HepG2 (cell line): Measurements from ENCODE around the gene PKD1L1. TPM values are rescaled to one million over a fixed set of nuclear protein-coding genes. Genes with fewer than 3 reads are reported as not detected.

Experiments used
- EED ChIP-seq: sonication (generic); formaldehyde crosslinking; IDR thresholded peaks from 2 replicates; pipeline ENCODE4 v1.5.0; 2020; ENCODE audit warnings: mild to moderate bottlenecking, missing genetic modification reagents
- EP300 ChIP-seq, 3 experiments: sonication (generic) in 1 of 3; formaldehyde crosslinking in 1 of 3; IDR thresholded peaks; 2 replicates each; pipeline versions ENCODE4 v1.5.1 to v1.6.1; 2011 to 2020; ENCODE audit warnings: low read depth in 2 of 3, low read length in 2 of 3, borderline replicate concordance in 1 of 3, improper control_type of control experiment in 1 of 3, mild to moderate bottlenecking in 1 of 3, missing genetic modification reagents in 1 of 3, moderate library complexity in 1 of 3
- FOXK2 ChIP-seq: fragments of 450-650 bp; IDR thresholded peaks from 2 replicates; pipeline ENCODE4 v1.6.1; 2016
- HMGA1 ChIP-seq: sonication (generic); formaldehyde crosslinking; conservative IDR thresholded peaks from 2 replicates; pipeline ENCODE4 v1.4.0; 2020; ENCODE audit warnings: missing genetic modification reagents
- MAFK ChIP-seq, 2 experiments: IDR thresholded peaks in 1 of 2; conservative IDR thresholded peaks in 1 of 2; 2 replicates each; pipeline ENCODE4 v1.6.1; 2011; ENCODE audit warnings: improper control_type of control experiment in 2 of 2, low read length in 2 of 2
- NCOA2 ChIP-seq: sonication (generic); formaldehyde crosslinking; IDR thresholded peaks from 2 replicates; pipeline ENCODE4 v1.8.0; 2022; ENCODE audit warnings: inconsistent platforms
- NCOA5 ChIP-seq: sonication (generic); formaldehyde crosslinking; IDR thresholded peaks from 2 replicates; pipeline ENCODE4 v1.4.0; 2020; ENCODE audit warnings: missing genetic modification reagents
- NFE2L1 ChIP-seq: sonication (generic); formaldehyde crosslinking; IDR thresholded peaks from 2 replicates; pipeline ENCODE4 v1.4.0; 2020; ENCODE audit warnings: missing genetic modification reagents, mild to moderate bottlenecking, borderline replicate concordance
- SAFB2 ChIP-seq: sonication (generic); formaldehyde crosslinking; IDR thresholded peaks from 2 replicates; pipeline ENCODE4 v1.5.1; 2020; ENCODE audit warnings: missing genetic modification reagents, low read depth, mild to moderate bottlenecking, borderline replicate concordance
- THYN1 ChIP-seq: sonication (generic); formaldehyde crosslinking; IDR thresholded peaks from 2 replicates; pipeline ENCODE4 v1.8.1; 2023; ENCODE audit warnings: low read depth, mild to moderate bottlenecking, moderate library complexity, missing genetic modification reagents, borderline replicate concordance
- YEATS2 ChIP-seq: sonication (generic); formaldehyde crosslinking; IDR thresholded peaks from 2 replicates; pipeline ENCODE4 v1.4.0; 2020; ENCODE audit warnings: missing genetic modification reagents, borderline replicate concordance
- YEATS4 ChIP-seq: sonication (generic); formaldehyde crosslinking; IDR thresholded peaks from 2 replicates; pipeline ENCODE4 v1.4.0; 2020; ENCODE audit warnings: missing genetic modification reagents, borderline replicate concordance
- ZNF10 ChIP-seq: sonication (generic); formaldehyde crosslinking; IDR thresholded peaks from 2 replicates; pipeline ENCODE4 v1.4.0; 2020; ENCODE audit warnings: mild to moderate bottlenecking, low read depth, missing genetic modification reagents, borderline replicate concordance
- ZNF263 ChIP-seq: sonication (generic); formaldehyde crosslinking; IDR thresholded peaks from 2 replicates; pipeline ENCODE4 v1.4.0; 2020; ENCODE audit warnings: missing genetic modification reagents
- ZNF644 ChIP-seq: IDR thresholded peaks from 2 replicates; pipeline ENCODE4 v1.6.1; 2016; ENCODE audit warnings: low read depth
- ZNF891 ChIP-seq: sonication (generic); formaldehyde crosslinking; IDR thresholded peaks from 2 replicates; pipeline ENCODE4 v1.5.0; 2020; ENCODE audit warnings: mild to moderate bottlenecking, missing genetic modification reagents
- polyA plus RNA-seq, 8 experiments: library from polyadenylated mRNA; depleted of rRNA in 3 of 8; stranded (reverse) in 7 of 8; unstranded in 1 of 8; fragments of >200 nt; fragmentation: Illumina TruSeq in 4 of 8; extraction: Trizol in 4 of 8; gene quantifications; 2 replicates each; pipeline versions ENCODE4 v1.2.1 to v1.2.3, GENCODE V29; 2011 to 2016; ENCODE audit warnings: low read depth in 4 of 8, missing spikeins in 1 of 8, mixed read lengths in 1 of 8; ENCODE audit not compliant: insufficient read depth in 1 of 8
- total RNA-seq, 5 experiments: library from RNA; depleted of rRNA; stranded (reverse); fragments of >200 nt; fragmentation: Illumina TruSeq; extraction: Trizol; gene quantifications; 2 replicates each; pipeline ENCODE4 v1.2.3, GENCODE V29; 2016; ENCODE audit warnings: low read depth in 1 of 5
- TF ChIP-seq, protein P1 (sequence below): sonication (generic); formaldehyde crosslinking; IDR thresholded peaks from 2 replicates; pipeline ENCODE4 v1.8.0; 2022; ENCODE audit warnings: mild to moderate bottlenecking, missing genetic modification reagents
- TF ChIP-seq, protein P2 (sequence below): sonication (generic); formaldehyde crosslinking; IDR thresholded peaks from 2 replicates; pipeline ENCODE4 v1.9.0; 2022; ENCODE audit warnings: missing genetic modification reagents, mild to moderate bottlenecking, borderline replicate concordance
- TF ChIP-seq, protein P3 (sequence below): sonication (generic); formaldehyde crosslinking; IDR thresholded peaks from 2 replicates; pipeline ENCODE4 v1.5.0; 2020; ENCODE audit warnings: mild to moderate bottlenecking, missing genetic modification reagents, borderline replicate concordance
- TF ChIP-seq, protein P4 (sequence below): sonication (generic); formaldehyde crosslinking; IDR thresholded peaks from 2 replicates; pipeline ENCODE4 v1.4.0; 2020; ENCODE audit warnings: mild to moderate bottlenecking, missing genetic modification reagents
- TF ChIP-seq, protein P5 (sequence below): sonication (generic); formaldehyde crosslinking; IDR thresholded peaks from 2 replicates; pipeline ENCODE4 v1.8.0; 2022; ENCODE audit warnings: missing genetic modification reagents, mild to moderate bottlenecking, moderate library complexity, borderline replicate concordance

The PKD1L1 gene
- total and polyA plus RNA-seq, 2 of the 13 experiments (the other 11 are each of a cell fraction or from before 2014, with no cell fraction given): 0.01 TPM; not detected in 1

DNA sequence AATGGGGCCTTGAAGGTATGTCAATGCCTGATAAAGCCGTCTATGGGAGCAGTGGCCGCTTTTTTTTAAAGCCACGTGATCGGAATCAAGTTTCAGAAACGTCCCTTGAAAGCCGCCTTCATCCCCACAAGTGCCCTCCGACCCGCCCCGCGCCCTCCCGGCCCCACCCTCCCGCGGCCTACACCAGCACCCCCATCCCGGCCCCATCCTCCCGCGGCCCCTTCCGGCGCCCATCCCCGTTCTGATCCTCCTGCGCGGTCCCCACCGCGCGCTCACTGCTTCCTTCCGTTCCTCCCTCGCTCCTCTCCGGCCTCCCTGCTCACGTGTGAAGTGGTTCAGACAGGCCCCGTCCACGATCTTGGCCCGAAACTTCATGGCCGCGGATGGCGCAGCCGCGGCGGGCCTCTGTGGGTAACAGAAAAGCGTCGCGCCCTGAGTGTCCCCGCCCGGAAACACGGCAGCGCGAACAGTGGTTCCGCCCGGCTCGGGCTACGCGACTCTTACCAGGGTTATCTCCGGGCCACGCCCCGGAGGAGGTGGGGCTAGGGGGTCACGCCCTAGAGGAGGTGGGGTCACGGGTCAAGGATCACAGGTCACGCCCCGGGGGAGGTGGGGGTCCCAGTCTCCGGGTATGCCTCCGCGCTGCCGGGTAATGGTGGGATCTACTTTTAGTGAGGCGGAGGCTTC is 31.0 kb upstream of the PKD1L1 start, which contains the start of gene HUS1 (continued):
- TF ChIP-seq, protein P1, sequence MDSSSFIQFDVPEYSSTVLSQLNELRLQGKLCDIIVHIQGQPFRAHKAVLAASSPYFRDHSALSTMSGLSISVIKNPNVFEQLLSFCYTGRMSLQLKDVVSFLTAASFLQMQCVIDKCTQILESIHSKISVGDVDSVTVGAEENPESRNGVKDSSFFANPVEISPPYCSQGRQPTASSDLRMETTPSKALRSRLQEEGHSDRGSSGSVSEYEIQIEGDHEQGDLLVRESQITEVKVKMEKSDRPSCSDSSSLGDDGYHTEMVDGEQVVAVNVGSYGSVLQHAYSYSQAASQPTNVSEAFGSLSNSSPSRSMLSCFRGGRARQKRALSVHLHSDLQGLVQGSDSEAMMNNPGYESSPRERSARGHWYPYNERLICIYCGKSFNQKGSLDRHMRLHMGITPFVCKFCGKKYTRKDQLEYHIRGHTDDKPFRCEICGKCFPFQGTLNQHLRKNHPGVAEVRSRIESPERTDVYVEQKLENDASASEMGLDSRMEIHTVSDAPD (CRISPR knock-in tag): no peak
- TF ChIP-seq, protein P2, sequence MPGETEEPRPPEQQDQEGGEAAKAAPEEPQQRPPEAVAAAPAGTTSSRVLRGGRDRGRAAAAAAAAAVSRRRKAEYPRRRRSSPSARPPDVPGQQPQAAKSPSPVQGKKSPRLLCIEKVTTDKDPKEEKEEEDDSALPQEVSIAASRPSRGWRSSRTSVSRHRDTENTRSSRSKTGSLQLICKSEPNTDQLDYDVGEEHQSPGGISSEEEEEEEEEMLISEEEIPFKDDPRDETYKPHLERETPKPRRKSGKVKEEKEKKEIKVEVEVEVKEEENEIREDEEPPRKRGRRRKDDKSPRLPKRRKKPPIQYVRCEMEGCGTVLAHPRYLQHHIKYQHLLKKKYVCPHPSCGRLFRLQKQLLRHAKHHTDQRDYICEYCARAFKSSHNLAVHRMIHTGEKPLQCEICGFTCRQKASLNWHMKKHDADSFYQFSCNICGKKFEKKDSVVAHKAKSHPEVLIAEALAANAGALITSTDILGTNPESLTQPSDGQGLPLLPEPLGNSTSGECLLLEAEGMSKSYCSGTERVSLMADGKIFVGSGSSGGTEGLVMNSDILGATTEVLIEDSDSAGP (CRISPR knock-in tag): peak; percentile 90
- TF ChIP-seq ZNF644 (CRISPR knock-in tag): no peak
- TF ChIP-seq HMGA1 (CRISPR knock-in tag): no peak
- TF ChIP-seq, protein P3, sequence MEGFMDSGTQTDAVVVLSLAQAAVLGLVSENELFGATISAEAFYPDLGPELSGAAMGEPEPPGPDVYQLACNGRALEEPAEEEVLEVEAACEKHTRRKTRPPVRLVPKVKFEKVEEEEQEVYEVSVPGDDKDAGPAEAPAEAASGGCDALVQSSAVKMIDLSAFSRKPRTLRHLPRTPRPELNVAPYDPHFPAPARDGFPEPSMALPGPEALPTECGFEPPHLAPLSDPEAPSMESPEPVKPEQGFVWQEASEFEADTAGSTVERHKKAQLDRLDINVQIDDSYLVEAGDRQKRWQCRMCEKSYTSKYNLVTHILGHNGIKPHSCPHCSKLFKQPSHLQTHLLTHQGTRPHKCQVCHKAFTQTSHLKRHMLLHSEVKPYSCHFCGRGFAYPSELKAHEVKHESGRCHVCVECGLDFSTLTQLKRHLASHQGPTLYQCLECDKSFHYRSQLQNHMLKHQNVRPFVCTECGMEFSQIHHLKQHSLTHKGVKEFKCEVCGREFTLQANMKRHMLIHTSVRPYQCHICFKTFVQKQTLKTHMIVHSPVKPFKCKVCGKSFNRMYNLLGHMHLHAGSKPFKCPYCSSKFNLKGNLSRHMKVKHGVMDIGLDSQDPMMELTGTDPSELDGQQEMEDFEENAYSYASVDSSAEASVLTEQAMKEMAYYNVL (CRISPR knock-in tag): peak; percentile 87; the same call in 1 of the 2 replicates
- TF ChIP-seq THYN1 (CRISPR knock-in tag): no peak
- no peak; the same call in 1 of the 2 replicates for TF ChIP-seq FOXK2
- TF ChIP-seq YEATS2 (CRISPR knock-in tag): peak; percentile 94
- peak; percentile 79 for TF ChIP-seq ZNF263 (CRISPR knock-in tag)
- peak; percentile 61 for TF ChIP-seq NCOA2 (CRISPR knock-in tag)
- no peak for TF ChIP-seq NCOA5
- TF ChIP-seq, protein P4, sequence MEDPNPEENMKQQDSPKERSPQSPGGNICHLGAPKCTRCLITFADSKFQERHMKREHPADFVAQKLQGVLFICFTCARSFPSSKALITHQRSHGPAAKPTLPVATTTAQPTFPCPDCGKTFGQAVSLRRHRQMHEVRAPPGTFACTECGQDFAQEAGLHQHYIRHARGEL (CRISPR knock-in tag): 0 out of 2 replicates have a peak, but pooled peaks have one; percentile 71
- TF ChIP-seq EP300 (IDR thresholded peaks at IDR 0.05; ENCODE audit: low read depth in 2 of 2, low read length in 2 of 2): peak in 1 of 2 experiments; percentile 42; a peak in 2 of 4 replicates
- peak; percentile 60 for TF ChIP-seq EP300 (CRISPR knock-in tag; IDR thresholded peaks at IDR 0.05; ENCODE audit: borderline replicate concordance)
- TF ChIP-seq, protein P5, sequence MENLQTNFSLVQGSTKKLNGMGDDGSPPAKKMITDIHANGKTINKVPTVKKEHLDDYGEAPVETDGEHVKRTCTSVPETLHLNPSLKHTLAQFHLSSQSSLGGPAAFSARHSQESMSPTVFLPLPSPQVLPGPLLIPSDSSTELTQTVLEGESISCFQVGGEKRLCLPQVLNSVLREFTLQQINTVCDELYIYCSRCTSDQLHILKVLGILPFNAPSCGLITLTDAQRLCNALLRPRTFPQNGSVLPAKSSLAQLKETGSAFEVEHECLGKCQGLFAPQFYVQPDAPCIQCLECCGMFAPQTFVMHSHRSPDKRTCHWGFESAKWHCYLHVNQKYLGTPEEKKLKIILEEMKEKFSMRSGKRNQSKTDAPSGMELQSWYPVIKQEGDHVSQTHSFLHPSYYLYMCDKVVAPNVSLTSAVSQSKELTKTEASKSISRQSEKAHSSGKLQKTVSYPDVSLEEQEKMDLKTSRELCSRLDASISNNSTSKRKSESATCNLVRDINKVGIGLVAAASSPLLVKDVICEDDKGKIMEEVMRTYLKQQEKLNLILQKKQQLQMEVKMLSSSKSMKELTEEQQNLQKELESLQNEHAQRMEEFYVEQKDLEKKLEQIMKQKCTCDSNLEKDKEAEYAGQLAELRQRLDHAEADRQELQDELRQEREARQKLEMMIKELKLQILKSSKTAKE (CRISPR knock-in tag): no peak
- peak; percentile 66; the same call in 1 of the 2 replicates for TF ChIP-seq SAFB2
- TF ChIP-seq YEATS4 (CRISPR knock-in tag): peak; percentile 97
- TF ChIP-seq NFE2L1 (CRISPR knock-in tag): no peak
- TF ChIP-seq MAFK (conservative IDR thresholded peaks at IDR 0.05 in 1 of 2, IDR thresholded peaks at IDR 0.05 in 1 of 2; ENCODE audit: low read length in 2 of 2): no peak
- TF ChIP-seq EED: peak; percentile 80
- TF ChIP-seq ZNF10 (CRISPR knock-in tag): no peak
- peak; percentile 76; the same call in 1 of the 2 replicates for TF ChIP-seq ZNF891
